CD4-positive, alpha-beta T cell treated with Interleukin-4 for 1 hour (primary cell): ENCODE measurements around the gene CD48.

ENCODE experiments used
- DNase-seq, 2 donors: peaks; one replicate each; pipeline ENCODE4 v3.0.0-alpha.2; 2020 to 2022

CD48 gene

DNA sequence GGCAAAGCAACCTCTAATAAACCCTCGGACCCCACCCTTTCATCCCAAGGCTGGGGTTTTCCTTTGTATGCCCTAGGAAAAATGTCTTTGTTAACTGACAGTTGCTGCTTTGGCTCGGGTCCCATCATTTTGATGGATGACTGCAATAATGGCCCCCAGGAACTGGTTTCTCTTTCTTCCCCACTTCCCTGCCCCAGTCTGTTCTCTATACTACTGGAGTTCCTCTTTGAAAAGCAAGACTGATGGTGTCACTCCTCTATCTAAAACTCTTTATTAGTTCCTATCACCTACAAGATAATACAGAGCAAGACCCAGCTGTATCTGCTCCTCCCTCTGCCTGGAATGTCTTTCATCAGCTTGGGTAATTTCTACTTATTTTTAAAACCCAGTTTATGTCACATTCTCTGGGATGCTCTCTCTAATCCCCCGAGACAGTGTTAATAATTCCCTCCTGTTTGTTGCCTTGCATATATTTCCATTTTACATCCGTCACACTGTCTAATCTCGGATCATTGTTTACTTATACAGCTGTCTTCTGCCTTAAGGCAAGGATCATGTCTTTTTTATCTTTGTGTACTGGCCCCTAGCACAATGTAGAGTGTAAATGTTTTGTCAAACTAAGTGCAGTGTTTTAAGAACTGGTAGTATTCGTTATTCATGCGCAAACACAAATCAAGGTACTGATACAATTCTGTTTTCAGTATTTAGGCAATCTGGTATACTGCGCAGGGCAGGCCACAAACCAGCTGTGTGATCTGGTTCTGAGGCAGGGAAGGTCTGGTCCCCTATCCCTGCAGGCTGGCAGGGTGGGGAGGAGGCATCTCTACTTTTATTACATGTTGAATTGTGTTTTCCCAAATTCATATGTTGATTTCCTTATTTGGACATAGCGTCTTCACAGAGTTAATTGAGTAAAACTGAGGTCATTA, 80.8 kb downstream of the CD48 start:
- DNase-seq, result no peak

DNA sequence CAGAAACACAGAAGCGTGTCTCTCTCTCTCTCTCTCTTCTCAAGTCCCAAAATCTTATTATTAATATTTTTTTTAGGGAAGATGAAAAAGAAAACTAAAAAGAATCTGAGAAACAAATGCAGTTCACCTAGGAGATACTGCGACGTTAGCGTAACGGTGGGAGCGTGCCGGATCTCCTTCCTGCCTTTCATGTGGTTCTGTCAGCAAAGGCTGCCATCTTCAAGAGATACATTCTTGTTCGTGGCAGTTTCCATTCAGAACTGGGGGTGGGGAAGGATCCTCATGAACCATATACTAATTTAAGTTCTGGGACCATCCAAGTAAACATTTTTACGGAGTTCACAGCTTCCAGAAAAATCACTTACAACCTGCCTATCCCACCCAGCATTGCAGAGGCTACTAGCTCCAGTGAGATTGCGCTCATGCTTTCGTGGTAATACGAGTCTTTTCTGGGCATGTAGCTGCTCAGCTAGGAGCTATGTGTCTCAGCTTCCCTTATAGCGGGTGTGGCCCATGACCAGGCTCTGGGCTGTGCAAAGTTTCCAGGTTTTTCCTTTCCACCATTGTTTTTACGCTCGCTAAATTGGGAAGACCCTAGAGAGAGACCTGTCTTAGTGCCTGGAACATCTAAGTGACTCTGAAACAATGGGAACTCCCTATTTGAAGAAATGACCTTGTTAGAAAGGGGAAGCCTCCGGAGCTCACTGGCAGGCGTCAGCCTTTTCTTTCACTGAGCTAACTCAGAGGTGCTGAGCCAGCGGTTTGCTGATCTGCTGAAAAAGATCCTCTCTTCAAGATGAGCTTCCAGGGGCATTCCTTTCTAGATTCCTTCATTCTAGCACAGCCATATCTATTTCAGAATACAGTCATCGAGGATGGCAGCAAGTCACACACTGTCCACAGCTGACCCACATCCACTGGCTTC, 82.1 kb downstream of the CD48 start:
- peak; percentile 81 to 86 for DNase-seq

DNA sequence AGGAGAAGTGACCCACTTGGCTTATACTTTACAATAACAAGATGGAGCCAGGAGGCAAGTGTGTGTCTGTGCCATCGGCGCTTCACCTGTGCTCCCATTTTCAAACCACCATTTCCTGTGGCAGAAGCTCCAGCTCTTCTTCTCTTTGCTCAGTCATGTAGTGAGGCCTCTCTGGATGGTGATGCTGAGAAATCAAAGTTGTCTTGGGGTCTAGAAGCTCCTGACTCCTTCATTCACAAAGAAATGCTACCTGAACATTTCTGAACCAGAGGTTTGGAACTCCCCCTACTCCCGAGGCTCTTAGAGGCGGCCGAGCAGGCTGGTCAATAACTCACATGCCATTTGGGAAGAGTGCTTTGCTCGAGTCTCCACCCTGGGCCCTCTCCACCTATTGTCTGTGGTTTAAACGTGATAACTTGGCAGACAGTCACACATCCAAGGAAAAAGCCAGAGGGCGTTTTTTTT, 82.8 kb downstream of the CD48 start:
- DNase-seq, result no peak
